Upper lobe of right lung (tissue), 1 donor: ENCODE measurements around the gene GNAT3. TPM values are rescaled to one million over a fixed set of nuclear protein-coding genes. Genes with fewer than 3 reads are reported as not detected.

Experiments used
- ATAC-seq: fragments of 200-7000 bp; cut with Tn5 transposase; one replicate; pipeline ENCODE4 v1.9.1; 2020; ENCODE audit warnings: mild to moderate bottlenecking, moderate library complexity
- DNase-seq: peaks from one replicate; pipeline ENCODE4 v3.0.0-alpha.2; 2020
- H3K27ac ChIP-seq: fragments of 200-600 bp; one replicate; pipeline ENCODE4 v1.8.0; 2022
- H3K27me3 ChIP-seq: fragments of 200-600 bp; one replicate; pipeline ENCODE4 v1.8.0; 2022; ENCODE audit warnings: mild to moderate bottlenecking
- H3K36me3 ChIP-seq: fragments of 200-600 bp; one replicate; pipeline ENCODE4 v1.8.0; 2022
- H3K4me1 ChIP-seq: fragments of 200-600 bp; one replicate; pipeline ENCODE4 v1.8.0; 2022
- H3K4me3 ChIP-seq: fragments of 200-600 bp; one replicate; pipeline ENCODE4 v1.8.0; 2022; ENCODE audit warnings: mild to moderate bottlenecking
- H3K9me3 ChIP-seq: fragments of 200-600 bp; one replicate; pipeline ENCODE4 v1.8.0; 2022
- intact Hi-C: fragments of 100-400 bp; cut with DNase I; formaldehyde crosslinking; loops from one replicate; pipeline ENCODE4 v1.11.0; 2022
- total RNA-seq: library from RNA; stranded (reverse); fragmentation: NEBNext Ultra II Directional; extraction: Animal tissue kit (Norgen Biotek cat#: 25700); gene quantifications from one replicate; pipeline ENCODE4 v1.2.1, GENCODE V29; 2021
- TF ChIP-seq, protein P1 (sequence below): fragments of 200-600 bp; IDR thresholded peaks from one replicate; pipeline ENCODE4 v1.8.0; 2022; ENCODE audit warnings: antibody characterized with exemption
- donor health status: DM: no; HTN: yes; CAD: no; lungs with severe emphysema.

Gene GNAT3
- total RNA-seq, 1 donor from 2014 or later, result not detected

DNA sequence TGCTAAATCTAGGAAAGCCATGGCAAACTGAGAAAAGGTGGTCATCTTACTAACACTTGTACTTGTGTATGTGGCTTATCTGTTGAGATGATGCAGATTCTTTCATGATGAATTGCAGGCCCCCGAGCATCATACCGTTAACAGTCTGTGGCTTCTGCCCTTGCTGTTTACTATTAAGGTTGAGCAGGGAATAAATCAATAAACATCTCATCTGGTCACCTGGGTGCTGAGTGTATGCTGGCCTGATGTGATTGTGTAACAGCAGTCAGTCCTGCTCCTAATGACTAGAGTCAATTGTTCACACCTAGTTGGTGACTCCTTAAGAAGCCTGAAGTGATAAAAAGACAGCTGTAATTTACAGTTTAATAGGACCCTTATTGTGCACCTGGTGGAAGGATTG is 8.3 kb upstream of the GNAT3 start:
- intact Hi-C loops, result no loop called here
- no peak for DNase-seq

DNA sequence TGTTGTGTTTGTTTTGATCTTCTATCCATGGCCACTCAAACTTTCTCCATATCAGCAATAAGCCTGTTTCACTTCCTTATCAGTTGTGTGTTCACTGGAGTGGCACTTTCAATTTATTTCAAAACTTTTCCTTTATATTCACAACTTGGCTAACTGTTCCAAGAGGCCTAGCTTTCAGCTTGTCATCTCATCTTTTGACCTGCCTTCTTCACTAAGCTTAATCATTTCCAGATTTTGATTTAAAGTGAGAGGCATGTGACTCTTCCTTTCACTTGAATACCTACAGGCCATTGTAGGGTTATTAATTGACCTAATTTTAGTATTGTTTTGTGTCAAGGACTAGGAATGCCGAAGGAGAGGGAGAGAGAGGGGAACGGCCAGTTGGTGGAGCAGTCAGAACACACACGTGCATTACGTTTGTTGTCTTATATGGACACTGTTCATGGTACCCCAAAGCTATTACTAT is 5.5 kb upstream of the GNAT3 start:
- peak; percentile 69 for ATAC-seq
- intact Hi-C loops, result no loop called here
- H3K27ac ChIP-seq, result no peak overlapping the region

More for the DNA sequence above, 8.3 kb upstream of the GNAT3 start:
- H3K9me3 ChIP-seq, result no peaks in the 10 kb centered on the region
- H3K4me3 ChIP-seq, result no peak overlapping the region
- no peak overlapping the region for H3K27ac ChIP-seq
- peaks cover 4% of the 10 kb centered on the region for H3K4me1 ChIP-seq
- TF ChIP-seq, protein P1, sequence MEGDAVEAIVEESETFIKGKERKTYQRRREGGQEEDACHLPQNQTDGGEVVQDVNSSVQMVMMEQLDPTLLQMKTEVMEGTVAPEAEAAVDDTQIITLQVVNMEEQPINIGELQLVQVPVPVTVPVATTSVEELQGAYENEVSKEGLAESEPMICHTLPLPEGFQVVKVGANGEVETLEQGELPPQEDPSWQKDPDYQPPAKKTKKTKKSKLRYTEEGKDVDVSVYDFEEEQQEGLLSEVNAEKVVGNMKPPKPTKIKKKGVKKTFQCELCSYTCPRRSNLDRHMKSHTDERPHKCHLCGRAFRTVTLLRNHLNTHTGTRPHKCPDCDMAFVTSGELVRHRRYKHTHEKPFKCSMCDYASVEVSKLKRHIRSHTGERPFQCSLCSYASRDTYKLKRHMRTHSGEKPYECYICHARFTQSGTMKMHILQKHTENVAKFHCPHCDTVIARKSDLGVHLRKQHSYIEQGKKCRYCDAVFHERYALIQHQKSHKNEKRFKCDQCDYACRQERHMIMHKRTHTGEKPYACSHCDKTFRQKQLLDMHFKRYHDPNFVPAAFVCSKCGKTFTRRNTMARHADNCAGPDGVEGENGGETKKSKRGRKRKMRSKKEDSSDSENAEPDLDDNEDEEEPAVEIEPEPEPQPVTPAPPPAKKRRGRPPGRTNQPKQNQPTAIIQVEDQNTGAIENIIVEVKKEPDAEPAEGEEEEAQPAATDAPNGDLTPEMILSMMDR, result no peak
- H3K27me3 ChIP-seq, result no peaks in the 10 kb centered on the region
- no peak for ATAC-seq
- no peaks in the 10 kb centered on the region for H3K36me3 ChIP-seq

DNA sequence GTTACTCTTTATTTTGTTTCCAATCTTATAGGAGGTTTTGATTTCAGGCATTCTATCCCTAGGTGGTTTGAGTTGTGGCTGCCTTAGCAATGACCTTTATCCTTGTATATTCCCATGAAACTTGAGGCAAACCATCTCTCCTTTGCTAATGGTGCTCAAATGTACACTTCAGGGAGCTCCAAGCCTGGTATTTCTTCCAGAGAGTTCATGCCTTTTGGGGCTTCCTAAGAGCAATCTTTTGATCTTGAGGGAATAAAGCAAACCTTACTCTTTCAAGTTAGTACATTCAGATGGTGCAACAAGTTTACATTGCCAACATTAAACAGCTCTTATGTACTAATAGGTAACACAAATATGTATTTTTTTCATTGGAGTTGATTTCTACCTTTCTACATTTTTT is 3.4 kb upstream of the GNAT3 start:
- H3K4me1 ChIP-seq, result peaks cover 4% of the 10 kb centered on the region
- H3K9me3 ChIP-seq, result no peaks in the 10 kb centered on the region
- DNase-seq (no peak), ATAC-seq (no peak)
- no peak overlapping the region for H3K27ac ChIP-seq
- intact Hi-C loops, result no loop called here
- no peaks in the 10 kb centered on the region for H3K27me3 ChIP-seq
- H3K36me3 ChIP-seq, result no peaks in the 10 kb centered on the region
- H3K4me3 ChIP-seq, result no peak overlapping the region
- TF ChIP-seq, protein P1, result no peak

More for the DNA sequence above, 5.5 kb upstream of the GNAT3 start:
- TF ChIP-seq, protein P1, result no peak
- H3K4me3 ChIP-seq, result no peak overlapping the region
- H3K9me3 ChIP-seq, result no peaks in the 10 kb centered on the region
- no peaks in the 10 kb centered on the region for H3K36me3 ChIP-seq
- peaks cover 4% of the 10 kb centered on the region for H3K4me1 ChIP-seq
- no peaks in the 10 kb centered on the region for H3K27me3 ChIP-seq
- no peak for DNase-seq

DNA sequence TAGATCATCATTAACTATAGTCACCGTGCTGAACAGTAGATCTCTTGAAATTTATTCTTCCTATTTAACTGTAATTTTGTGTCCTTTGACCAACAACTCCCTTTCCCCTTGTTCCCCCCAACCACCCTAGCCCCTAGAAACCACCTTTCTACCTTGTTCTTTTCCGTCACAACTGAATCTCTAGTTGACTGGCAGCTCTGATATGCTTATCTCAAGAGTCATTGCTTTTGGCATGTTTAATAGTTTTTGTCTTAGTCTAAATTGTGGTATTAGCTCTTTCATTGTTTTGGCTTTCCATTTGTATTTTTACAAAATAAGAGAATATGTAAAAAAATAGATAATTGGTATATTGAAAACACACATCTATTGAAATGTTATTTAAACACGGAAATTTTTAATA is 1.8 kb downstream of the GNAT3 start:
- Histone ChIP-seq H3K36me3 (no peaks in the 10 kb centered on the region), H3K27ac (no peak overlapping the region), H3K27me3 (no peaks in the 10 kb centered on the region), H3K4me1 (no peaks in the 10 kb centered on the region), H3K9me3 (no peaks in the 10 kb centered on the region), H3K4me3 (no peak overlapping the region)
- DNase-seq (no peak), ATAC-seq (no peak)
- intact Hi-C loops, result no loop called here
- TF ChIP-seq, protein P1, result no peak

DNA sequence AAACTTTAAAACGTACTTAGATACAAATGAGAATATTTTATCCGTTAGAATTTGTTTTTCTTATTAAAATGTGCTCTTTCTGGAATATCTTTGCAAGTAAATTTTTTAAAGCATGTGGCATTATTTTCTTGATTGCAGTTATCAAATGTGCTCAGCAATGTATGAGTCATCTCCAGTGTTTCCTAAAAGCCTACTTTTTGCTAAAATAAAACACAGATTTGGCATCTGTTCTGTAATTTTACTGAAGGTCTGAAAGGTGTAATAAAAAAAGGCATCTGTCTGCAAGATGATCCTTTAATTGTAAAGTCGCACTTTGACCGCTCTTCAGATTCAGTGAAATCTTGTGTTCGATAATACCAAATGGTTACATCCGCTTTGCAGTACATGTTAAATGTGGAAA is 3.4 kb downstream of the GNAT3 start:
- Histone ChIP-seq H3K4me1 (no peaks in the 10 kb centered on the region), H3K27ac (no peak overlapping the region), H3K27me3 (no peaks in the 10 kb centered on the region), H3K4me3 (no peak overlapping the region), H3K9me3 (no peaks in the 10 kb centered on the region), H3K36me3 (no peaks in the 10 kb centered on the region)
- TF ChIP-seq, protein P1, result no peak
- DNase-seq (no peak), ATAC-seq (no peak)
- intact Hi-C loops, result no loop called here

DNA sequence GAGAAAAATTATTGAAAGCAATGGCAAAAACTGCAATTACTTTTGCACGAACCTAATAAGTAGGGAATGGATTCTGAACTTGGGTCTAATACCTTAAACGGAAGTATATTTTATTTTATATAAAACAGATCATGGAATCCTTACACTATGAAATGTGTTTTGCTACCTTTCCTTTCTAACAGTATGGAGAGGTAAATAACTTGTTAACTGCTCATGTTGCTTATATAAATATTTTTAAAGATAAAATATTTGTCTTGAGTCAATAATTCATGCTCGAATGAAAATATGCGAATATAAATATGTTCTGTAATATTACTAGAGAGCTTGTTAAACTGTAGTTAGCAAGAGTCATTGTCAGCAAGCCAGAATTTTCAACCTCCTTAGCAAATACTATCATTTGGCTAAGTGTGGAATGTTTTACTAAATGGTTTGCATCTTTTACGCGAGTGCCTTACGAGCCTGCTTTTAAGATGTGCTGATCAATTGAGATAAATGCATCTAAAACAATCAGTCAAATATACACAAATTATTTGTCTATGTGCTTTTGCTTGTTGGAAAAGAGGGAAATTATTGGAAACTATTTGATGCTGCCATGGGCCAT is 5.9 kb downstream of the GNAT3 start:
- H3K9me3 ChIP-seq, result no peaks in the 10 kb centered on the region
- TF ChIP-seq, protein P1, result no peak
- no peaks in the 10 kb centered on the region for H3K4me1 ChIP-seq
- intact Hi-C loops, result no loop called here
- H3K36me3 ChIP-seq, result no peaks in the 10 kb centered on the region
- DNase-seq, result no peak
- H3K4me3 ChIP-seq, result no peak overlapping the region
- H3K27ac ChIP-seq, result no peak overlapping the region
- ATAC-seq, result no peak
- H3K27me3 ChIP-seq, result no peaks in the 10 kb centered on the region
